Measurements from ENCODE around the gene SGCA. TPM values are rescaled to one million over a fixed set of nuclear protein-coding genes. Genes with fewer than 3 reads are reported as not detected.

Gene SGCA
- total and polyA plus RNA-seq, 2 of the 8 experiments (the other 6 are each of a cell fraction or from before 2014, with no cell fraction given) = 0.12 TPM; not detected in 1

DNA sequence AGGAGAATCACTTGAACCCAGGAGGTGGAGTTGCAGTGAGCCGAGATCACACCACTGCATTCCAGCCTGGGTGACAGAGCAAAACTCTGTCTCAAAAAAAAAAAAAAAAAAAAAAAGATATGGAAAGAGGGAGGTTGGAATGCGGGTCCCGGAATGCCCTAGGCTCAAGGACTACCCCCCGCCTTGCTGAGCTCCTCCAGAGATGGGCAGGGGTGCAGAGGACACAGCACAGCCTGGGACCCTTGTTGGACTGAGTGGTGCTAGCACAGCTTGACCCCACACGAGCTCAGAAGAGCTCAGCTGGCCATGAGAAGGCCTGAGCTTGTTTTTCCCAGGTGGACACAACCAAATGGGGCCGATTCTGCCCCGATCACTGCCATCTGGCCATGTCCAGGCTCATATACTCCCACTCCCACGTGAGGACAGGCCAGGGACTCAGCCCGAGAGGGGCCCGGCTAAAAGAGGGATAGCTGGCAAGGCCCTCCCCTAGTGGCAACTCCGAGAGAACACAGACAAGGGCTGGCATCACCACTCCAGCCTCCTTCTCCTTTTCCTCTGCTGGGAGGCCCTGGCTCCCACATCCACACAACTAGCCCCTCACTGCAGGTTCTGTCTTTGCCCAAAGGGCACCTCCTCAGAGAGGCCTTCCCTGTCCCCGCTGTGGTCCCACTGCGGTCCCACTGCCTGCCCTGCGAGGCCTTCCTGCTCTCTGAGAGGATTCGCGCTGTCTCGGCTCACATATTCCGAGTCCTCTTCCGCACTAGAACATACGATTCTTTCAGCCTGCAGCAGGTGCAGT is 11.0 kb downstream of the SGCA start:
- Histone ChIP-seq H3K9ac (replicated peaks in 1 of 4; ENCODE audit: extremely low read depth in 1 of 4, low read depth in 3 of 4, low read length in 3 of 4) (no peak overlapping the region), H3K27me3 (replicated peaks in 1 of 4; ENCODE audit: control insufficient read depth in 3 of 4, extremely low read depth in 1 of 4, insufficient read depth in 3 of 4, low read length in 3 of 4) (no peaks in the 10 kb centered on the region), H3K27ac (ENCODE audit: low read depth, low read length) (no peak overlapping the region), H3K79me1 (ENCODE audit: low read depth, low read length) (no peaks in the 10 kb centered on the region), H3K4me2 (ENCODE audit: insufficient read depth in 1 of 2, low read depth in 2 of 2, low read length in 2 of 2) (no peak overlapping the region), H3K4me1 (replicated peaks in 1 of 4; ENCODE audit: control insufficient read depth in 3 of 4, insufficient read depth in 4 of 4, low read length in 3 of 4) (peaks cover 4 to 20% (median 12%) of the 10 kb centered on the region in 4 experiments), H3K23ac (ENCODE audit: insufficient read length) (no peak overlapping the region), H4K91ac (replicated peaks; ENCODE audit: insufficient read length, low read length) (peak overlapping the region; percentile 6), H3K56ac (replicated peaks; ENCODE audit: insufficient read length, low read depth, low read length) (no peak overlapping the region), H2AK5ac (ENCODE audit: low read depth, low read length) (0 out of 2 replicates have a peak overlapping the region, but pooled peaks have one; percentile 5), H2BK120ac (replicated peaks; ENCODE audit: low read depth, low read length) (no peak overlapping the region), H3K18ac (ENCODE audit: extremely low read depth, low read length) (no peak overlapping the region), H3K23me2 (ENCODE audit: low read depth, low read length) (no peaks in the 10 kb centered on the region), H4K8ac (ENCODE audit: extremely low read depth, insufficient read depth, low read length) (peak overlapping the region; percentile 7; the same call in 1 of the 2 replicates), H3K79me2 (ENCODE audit: control insufficient read depth in 1 of 2, insufficient read depth in 2 of 2, low read length in 2 of 2) (no peaks in the 10 kb centered on the region), H3K4me3 (ENCODE audit: extremely low read depth in 1 of 4, insufficient read depth in 2 of 4, low read depth in 3 of 4, low read length in 4 of 4) (no peak overlapping the region), H3K14ac (ENCODE audit: insufficient read length) (no peak overlapping the region), H2BK5ac (ENCODE audit: low read depth, low read length) (no peak overlapping the region), H2AFZ (ENCODE audit: low read length) (no peak overlapping the region), H2BK20ac (ENCODE audit: low read length) (0 out of 2 replicates have a peak overlapping the region, but pooled peaks have one; percentile 43), H2BK12ac (ENCODE audit: low read depth, low read length) (peak overlapping the region; percentile 39; the same call in 1 of the 2 replicates), H4K5ac (ENCODE audit: insufficient read length, low read depth, low read length) (no peak overlapping the region), H3K36me3 (ENCODE audit: control insufficient read depth in 2 of 4, insufficient read depth in 4 of 4, low read length in 3 of 4) (no peaks in the 10 kb centered on the region), H4K20me1 (replicated peaks in 1 of 2; ENCODE audit: control insufficient read depth in 1 of 2, insufficient read depth in 2 of 2, low read length in 2 of 2) (no peaks in the 10 kb centered on the region), H3K4ac (replicated peaks; ENCODE audit: insufficient read length, low read depth, low read length) (peak overlapping the region; percentile 4), H2BK15ac (ENCODE audit: low read length) (peak overlapping the region; percentile 5; the same call in 1 of the 2 replicates), H3K9me3 (ENCODE audit: insufficient read depth in 2 of 2, low read depth in 1 of 2, low read length in 1 of 2) (no peaks in the 10 kb centered on the region)
- DNase-seq (ENCODE audit: low read depth in 1 of 2, low spot score in 2 of 2) (no peak), FAIRE-seq (no peak)
- WGBS, 2 experiments (ENCODE audit: extremely low coverage in 1 of 2, insufficient coverage in 1 of 2, insufficient read length in 1 of 2, insufficient replicate concordance in 2 of 2, low coverage in 1 of 2, low lambda C conversion rate in 2 of 2, missing lambda C conversion rate in 1 of 2) = 82% methylated on average over 20 of the region's 20 CpGs; no CpG with 5 or more reads in 1 of the 2 experiments
- POLR2A ChIA-PET (ENCODE audit: partially characterized antibody) = interaction anchor here (1.1 to 2.5 kb wide), 5 partner anchors 11 to 185 kb away, joined by 4 to 9 read pairs (median 7); partner anchors contain the start of genes COL1A1 and TMEM92
- CTCF ChIA-PET (ENCODE audit: partially characterized antibody) = interaction anchor here (0.5 to 17.0 kb wide), 20 partner anchors 8 to 394 kb away, joined by 3 to 299 read pairs (median 4); partner anchors contain the start of genes COL1A1, SGCA and TMEM92
- no peak for TF ChIP-seq KDM5A (IDR thresholded peaks at IDR 0.05; ENCODE audit: low read length)
- TF ChIP-seq, protein P1, sequence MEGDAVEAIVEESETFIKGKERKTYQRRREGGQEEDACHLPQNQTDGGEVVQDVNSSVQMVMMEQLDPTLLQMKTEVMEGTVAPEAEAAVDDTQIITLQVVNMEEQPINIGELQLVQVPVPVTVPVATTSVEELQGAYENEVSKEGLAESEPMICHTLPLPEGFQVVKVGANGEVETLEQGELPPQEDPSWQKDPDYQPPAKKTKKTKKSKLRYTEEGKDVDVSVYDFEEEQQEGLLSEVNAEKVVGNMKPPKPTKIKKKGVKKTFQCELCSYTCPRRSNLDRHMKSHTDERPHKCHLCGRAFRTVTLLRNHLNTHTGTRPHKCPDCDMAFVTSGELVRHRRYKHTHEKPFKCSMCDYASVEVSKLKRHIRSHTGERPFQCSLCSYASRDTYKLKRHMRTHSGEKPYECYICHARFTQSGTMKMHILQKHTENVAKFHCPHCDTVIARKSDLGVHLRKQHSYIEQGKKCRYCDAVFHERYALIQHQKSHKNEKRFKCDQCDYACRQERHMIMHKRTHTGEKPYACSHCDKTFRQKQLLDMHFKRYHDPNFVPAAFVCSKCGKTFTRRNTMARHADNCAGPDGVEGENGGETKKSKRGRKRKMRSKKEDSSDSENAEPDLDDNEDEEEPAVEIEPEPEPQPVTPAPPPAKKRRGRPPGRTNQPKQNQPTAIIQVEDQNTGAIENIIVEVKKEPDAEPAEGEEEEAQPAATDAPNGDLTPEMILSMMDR (IDR thresholded peaks at IDR 0.05; ENCODE audit: control extremely low read depth in 1 of 3, insufficient read depth in 1 of 3, low read depth in 1 of 3, low read length in 3 of 3) = peak in 2 of 3 experiments; percentile 30 to 34; a peak in 3 of 4 replicates
- TF ChIP-seq TAF1 (IDR thresholded peaks at IDR 0.05; ENCODE audit: low read depth, low read length) = no peak
- TF ChIP-seq TEAD4 (IDR thresholded peaks at IDR 0.05; ENCODE audit: low read depth, low read length) = 0 out of 2 replicates have a peak, but pooled peaks have one; percentile 24
- TF ChIP-seq BRCA1 (IDR thresholded peaks at IDR 0.05; ENCODE audit: low read depth, low read length) = no peak
- no peak for TF ChIP-seq EP300 (IDR thresholded peaks at IDR 0.05; ENCODE audit: borderline replicate concordance in 1 of 2, low read depth in 2 of 2, low read length in 2 of 2)
- no peak for TF ChIP-seq SRF (IDR thresholded peaks at IDR 0.05; ENCODE audit: low read depth, low read length)
- TF ChIP-seq HDAC2 (IDR thresholded peaks at IDR 0.05; ENCODE audit: borderline replicate concordance in 1 of 2, low read depth in 2 of 2, low read length in 2 of 2) = no peak
